Muscle layer of duodenum (tissue), 2 donors: ENCODE data around the gene MISP3.

Experiments
- H3K27ac ChIP-seq: one replicate; pipeline ENCODE4 v1.7.0; 2013; ENCODE audit warnings: mild to moderate bottlenecking, low read length
- H3K27me3 ChIP-seq: one replicate; pipeline ENCODE4 v1.7.0; 2013; ENCODE audit warnings: low read depth, mild to moderate bottlenecking, control low read depth, low read length
- H3K36me3 ChIP-seq, 2 donors: one replicate each; pipeline ENCODE4 v1.7.0; 2013; ENCODE audit warnings: low read length in 2 of 2, control low read depth in 1 of 2, mild to moderate bottlenecking in 1 of 2; ENCODE audit not compliant: insufficient read depth in 2 of 2, control insufficient read depth in 1 of 2
- H3K4me1 ChIP-seq, 2 donors: one replicate each; pipeline ENCODE4 v1.7.0; 2013; ENCODE audit warnings: low read length in 2 of 2, mild to moderate bottlenecking in 2 of 2, control low read depth in 1 of 2, moderate library complexity in 1 of 2; ENCODE audit not compliant: insufficient read depth in 2 of 2, control insufficient read depth in 1 of 2
- H3K4me3 ChIP-seq, 2 donors: one replicate each; pipeline ENCODE4 v1.7.0; 2013; ENCODE audit warnings: low read length in 2 of 2, low read depth in 1 of 2, mild to moderate bottlenecking in 1 of 2
- H3K9me3 ChIP-seq, 2 donors: one replicate each; pipeline ENCODE4 v1.7.0; 2013; ENCODE audit warnings: low read length in 2 of 2, control low read depth in 1 of 2, mild to moderate bottlenecking in 1 of 2; ENCODE audit not compliant: control insufficient read depth in 1 of 2
- donor health status: healthy.

Gene MISP3

DNA sequence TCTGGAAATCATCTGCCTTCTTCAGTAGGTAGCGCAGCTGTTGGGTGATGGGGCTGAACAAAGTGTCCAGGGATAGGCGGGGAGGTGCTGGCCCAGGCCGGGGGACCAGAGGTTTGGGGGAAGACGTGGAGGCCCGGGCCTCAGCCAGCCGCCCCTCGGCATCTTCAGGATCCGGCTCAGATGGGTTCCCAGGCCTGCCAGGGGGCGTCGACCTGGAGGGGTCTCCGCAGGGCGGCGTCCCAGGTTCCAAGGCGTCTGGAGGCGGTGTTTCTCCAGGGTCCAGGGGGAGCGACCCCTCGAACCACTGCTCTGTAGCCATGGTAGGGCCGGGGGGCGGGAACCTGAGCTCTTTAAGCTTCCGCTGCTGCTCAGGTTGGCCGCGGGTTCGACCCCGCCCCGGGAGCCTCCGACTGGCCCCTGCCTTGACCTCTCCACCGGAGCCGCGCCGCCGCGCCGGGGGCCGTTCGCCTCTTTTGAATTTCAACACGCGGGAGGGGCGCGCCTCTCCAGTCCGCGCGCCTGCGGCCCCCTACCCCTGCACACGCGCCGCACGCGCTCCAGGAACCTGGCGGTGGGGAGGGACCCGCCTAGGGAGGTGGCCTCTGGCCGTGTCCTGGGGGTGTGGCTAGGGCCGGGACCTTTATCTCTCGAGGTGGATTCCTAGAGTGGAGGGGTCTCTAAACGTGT lies 12.9 kb downstream of the MISP3 start, which contains the start of gene C19orf67:
C19orf67 (minus strand) TSS at position 475 of the 687 bp plus-strand sequence; CDS start at position 319, 156 bp downstream.
- Histone ChIP-seq H3K27me3 (no peaks in the 10 kb centered on the region), H3K4me3 (no peak within 1 kb of the TSS), H3K27ac (no peak within 1 kb of the TSS), H3K36me3 (peaks cover 0 to 6% of the 10 kb centered on the region in 2 donors), H3K9me3 (no peaks in the 10 kb centered on the region), H3K4me1 (peaks cover 7 to 23% of the 10 kb centered on the region in 2 donors)

GRCh38 chr19:14086098-14086497 lies 13.5 kb downstream of the MISP3 start:
- no peak overlapping the region for H3K27ac ChIP-seq
- peaks cover 0 to 6% of the 10 kb centered on the region in 2 donors for H3K36me3 ChIP-seq
- no peaks in the 10 kb centered on the region for H3K27me3 ChIP-seq
- H3K9me3 ChIP-seq = no peaks in the 10 kb centered on the region
- H3K4me3 ChIP-seq = no peak overlapping the region
- H3K4me1 ChIP-seq = peaks cover 7 to 19% of the 10 kb centered on the region in 2 donors

GRCh38 chr19:14088634-14089411 lies 16.2 kb downstream of the MISP3 start:
- Histone ChIP-seq H3K27me3 (no peaks in the 10 kb centered on the region), H3K4me3 (peak overlapping the region in 1 of 2 donors; percentile 42), H3K36me3 (peaks cover 0 to 6% of the 10 kb centered on the region in 2 donors), H3K9me3 (peaks cover 6 to 8% of the 10 kb centered on the region in 2 donors), H3K4me1 (peaks cover 0 to 16% of the 10 kb centered on the region in 2 donors), H3K27ac (no peak overlapping the region)

DNA sequence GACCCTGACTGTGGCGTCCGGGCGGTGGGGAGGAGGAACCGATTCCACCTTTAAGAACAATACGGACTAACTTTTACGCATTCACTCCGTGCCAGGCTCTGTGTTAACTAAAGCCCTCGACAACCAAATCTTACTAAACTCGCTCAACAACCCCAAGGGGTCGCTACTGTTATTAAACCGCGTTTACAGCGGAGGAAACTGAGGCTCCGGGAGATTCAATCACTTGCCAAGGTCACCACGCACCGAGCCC lies 16.8 kb downstream of the MISP3 start:
- Histone ChIP-seq H3K27me3 (no peaks in the 10 kb centered on the region), H3K4me3 (peak overlapping the region in 1 of 2 donors; percentile 42), H3K36me3 (peaks cover 0 to 6% of the 10 kb centered on the region in 2 donors), H3K9me3 (peaks cover 6 to 8% of the 10 kb centered on the region in 2 donors), H3K4me1 (peaks cover 0 to 16% of the 10 kb centered on the region in 2 donors), H3K27ac (no peak overlapping the region)

- Histone ChIP-seq H3K4me3 (peak overlapping the region in 1 of 2 donors; percentile 57), H3K9me3 (peaks cover 6 to 8% of the 10 kb centered on the region in 2 donors), H3K27ac (no peak overlapping the region), H3K27me3 (no peaks in the 10 kb centered on the region), H3K36me3 (peaks cover 0 to 6% of the 10 kb centered on the region in 2 donors), H3K4me1 (peaks cover 0 to 16% of the 10 kb centered on the region in 2 donors)
These were observed 17.3 kb downstream of the MISP3 start for GRCh38 chr19:14089662-14090508.

GRCh38 chr19:14090509-14091080 lies 18.0 kb downstream of the MISP3 start, which contains the start of gene SAMD1:
SAMD1 (minus strand) TSS chr19:14090751.
- peaks cover 0 to 16% of the 10 kb centered on the region in 2 donors for H3K4me1 ChIP-seq
- peak within 1 kb of the TSS; percentile 72 for H3K27ac ChIP-seq
- peak within 1 kb of the TSS; percentile 76 to 81 for H3K4me3 ChIP-seq
- H3K9me3 ChIP-seq = peaks cover 6 to 8% of the 10 kb centered on the region in 2 donors
- peaks cover 0 to 6% of the 10 kb centered on the region in 2 donors for H3K36me3 ChIP-seq
- no peaks in the 10 kb centered on the region for H3K27me3 ChIP-seq

GRCh38 chr19:14091081-14091812 lies 18.7 kb downstream of the MISP3 start:
- Histone ChIP-seq H3K4me3 (peak overlapping the region; percentile 76 to 81), H3K9me3 (peaks cover 6 to 8% of the 10 kb centered on the region in 2 donors), H3K27ac (peak overlapping the region; percentile 72), H3K36me3 (peaks cover 0 to 7% of the 10 kb centered on the region in 2 donors), H3K27me3 (no peaks in the 10 kb centered on the region), H3K4me1 (peaks cover 0 to 16% of the 10 kb centered on the region in 2 donors)

- Histone ChIP-seq H3K4me1 (peaks cover 0 to 16% of the 10 kb centered on the region in 2 donors), H3K9me3 (peaks cover 6 to 8% of the 10 kb centered on the region in 2 donors), H3K27me3 (no peaks in the 10 kb centered on the region), H3K27ac (peak overlapping the region; percentile 72), H3K36me3 (peaks cover 6 to 14% of the 10 kb centered on the region in 2 donors), H3K4me3 (peak overlapping the region; percentile 76 to 81)
These were observed 19.4 kb downstream of the MISP3 start for GRCh38 chr19:14091813-14092462.

DNA sequence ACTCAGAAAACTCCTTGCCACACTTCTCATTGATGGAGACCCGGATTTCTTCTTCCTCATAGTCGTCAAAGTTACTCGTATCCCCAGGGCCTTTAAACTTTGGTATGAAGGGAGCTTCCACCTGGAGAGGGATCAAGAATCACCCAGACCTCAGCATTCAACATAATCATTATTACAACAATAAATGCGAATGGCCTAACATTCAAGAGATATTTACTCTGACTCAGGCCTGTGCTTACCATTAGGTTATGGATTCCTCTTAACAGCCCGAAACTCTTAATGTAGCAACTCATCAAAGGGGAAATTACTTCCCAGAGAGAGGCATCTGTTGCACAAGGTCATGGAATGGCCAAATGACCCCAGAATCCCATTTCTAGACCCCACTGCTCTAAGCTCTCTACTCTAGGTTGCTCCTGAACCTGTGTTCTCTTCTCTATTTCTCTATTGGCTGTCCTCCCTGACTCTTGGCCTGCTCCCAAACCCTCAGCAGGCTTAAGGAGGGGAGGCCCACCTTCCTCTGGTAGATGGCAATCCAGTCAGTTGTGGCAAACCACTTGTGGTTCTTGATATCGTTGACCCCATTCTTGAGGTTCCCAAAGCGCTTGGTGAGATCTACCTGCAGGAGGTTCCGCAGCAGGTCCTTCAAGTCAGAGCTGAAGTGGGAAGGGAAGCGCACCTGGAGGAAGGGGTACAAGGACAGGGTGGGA lies 20.7 kb downstream of the MISP3 start:
- H3K27me3 ChIP-seq = no peaks in the 10 kb centered on the region
- peaks cover 16 to 21% of the 10 kb centered on the region in 2 donors for H3K36me3 ChIP-seq
- H3K9me3 ChIP-seq = peaks cover 6 to 8% of the 10 kb centered on the region in 2 donors
- no peak overlapping the region for H3K27ac ChIP-seq
- H3K4me3 ChIP-seq = no peak overlapping the region
- peaks cover 0 to 16% of the 10 kb centered on the region in 2 donors for H3K4me1 ChIP-seq
